CD14-positive monocyte (primary cell): ENCODE data around the gene SLIT3. TPM values are rescaled to one million over a fixed set of nuclear protein-coding genes. Genes with fewer than 3 reads are reported as not detected.

Source experiments
- DNase-seq, 3 donors: peaks; one replicate each; pipeline ENCODE4 v3.0.0-alpha.2; 2011 to 2022
- H2AFZ ChIP-seq: 2 replicates; pipeline ENCODE4 v1.6.0; 2012; ENCODE audit warnings: mild to moderate bottlenecking, low read depth, low read length, inconsistent platforms; ENCODE audit not compliant: insufficient read depth, poor library complexity, severe bottlenecking
- H3K27ac ChIP-seq, 2 donors: 1 replicate in 1 of 2; 2 replicates in 1 of 2; pipeline ENCODE4 v1.5.1; 2012 to 2013; ENCODE audit warnings: low read length in 2 of 2, control low read depth in 1 of 2, inconsistent platforms in 1 of 2, low read depth in 1 of 2, mild to moderate bottlenecking in 1 of 2
- H3K27me3 ChIP-seq, 2 donors: one replicate each; pipeline versions ENCODE4 v1.6.0 to v1.6.1; 2011 to 2013; ENCODE audit warnings: low read length in 2 of 2; ENCODE audit not compliant: control insufficient read depth in 2 of 2, insufficient read depth in 2 of 2
- H3K36me3 ChIP-seq, 2 donors: replicated peaks in 1 of 2; 1 replicate in 1 of 2; 2 replicates in 1 of 2; pipeline versions ENCODE4 v1.5.1 to v1.6.1; 2012 to 2013; ENCODE audit warnings: low read length in 2 of 2, control low read depth in 1 of 2, inconsistent platforms in 1 of 2, mild to moderate bottlenecking in 1 of 2; ENCODE audit not compliant: insufficient read depth in 2 of 2, control insufficient read depth in 1 of 2
- H3K4me1 ChIP-seq, 2 donors: 1 replicate in 1 of 2; 2 replicates in 1 of 2; pipeline versions ENCODE4 v1.5.1 to v1.6.1; 2012 to 2013; ENCODE audit warnings: low read length in 2 of 2, control low read depth in 1 of 2, inconsistent platforms in 1 of 2, mild to moderate bottlenecking in 1 of 2, moderate library complexity in 1 of 2; ENCODE audit not compliant: insufficient read depth in 2 of 2, control insufficient read depth in 1 of 2
- H3K4me2 ChIP-seq: replicated peaks from 2 replicates; pipeline ENCODE3; 2012; ENCODE audit warnings: low read length, moderate library complexity, mild to moderate bottlenecking; ENCODE audit not compliant: poor library complexity, severe bottlenecking; ENCODE audit errors: extremely low read depth
- H3K4me3 ChIP-seq, 3 experiments: fragments of 200-600 bp in 1 of 3; sonication (generic) in 1 of 3; replicated peaks in 1 of 3; 1 replicate in 2 of 3; 2 replicates in 1 of 3; pipeline ENCODE4 v1.5.1; 2011 to 2013; ENCODE audit warnings: low read length in 3 of 3, mild to moderate bottlenecking in 3 of 3, control low read depth in 2 of 3, low read depth in 2 of 3, inconsistent platforms in 1 of 3, moderate library complexity in 1 of 3
- H3K79me2 ChIP-seq: 2 replicates; pipeline ENCODE4 v1.6.0; 2012; ENCODE audit warnings: mild to moderate bottlenecking, control low read depth, inconsistent platforms, low read length, moderate library complexity; ENCODE audit not compliant: insufficient read depth
- H3K9ac ChIP-seq: 2 replicates; pipeline ENCODE4 v1.6.0; 2017; ENCODE audit warnings: low read length, mild to moderate bottlenecking; ENCODE audit not compliant: insufficient read depth, poor library complexity, severe bottlenecking
- H3K9me3 ChIP-seq, 2 donors: replicated peaks in 1 of 2; 1 replicate in 1 of 2; 2 replicates in 1 of 2; pipeline versions ENCODE4 v1.5.1 to v1.6.1; 2012 to 2013; ENCODE audit warnings: low read length in 2 of 2, control low read depth in 1 of 2; ENCODE audit not compliant: control insufficient read depth in 1 of 2, insufficient read depth in 1 of 2
- H4K20me1 ChIP-seq: 2 replicates; pipeline ENCODE4 v1.6.0; 2012; ENCODE audit warnings: mild to moderate bottlenecking, low read length, control low read depth, moderate library complexity; ENCODE audit not compliant: insufficient read depth
- H3K27ac Mint-ChIP-seq, 7 donors: one replicate each; pipeline ENCODE4 v1.8.0; 2020; ENCODE audit warnings: mild to moderate bottlenecking in 7 of 7, mixed read lengths in 7 of 7, moderate library complexity in 6 of 7, inconsistent platforms in 2 of 7
- H3K27me3 Mint-ChIP-seq, 3 donors: one replicate each; pipeline ENCODE4 v1.8.0; 2021 to 2022; ENCODE audit warnings: low read depth in 3 of 3, mild to moderate bottlenecking in 3 of 3, mixed read lengths in 3 of 3, moderate library complexity in 3 of 3, inconsistent platforms in 1 of 3
- H3K36me3 Mint-ChIP-seq, 2 donors: one replicate each; pipeline ENCODE4 v1.8.0; 2020; ENCODE audit warnings: mixed read lengths in 2 of 2, inconsistent platforms in 1 of 2, mild to moderate bottlenecking in 1 of 2
- H3K4me1 Mint-ChIP-seq: one replicate; pipeline ENCODE4 v1.8.0; 2020; ENCODE audit warnings: mild to moderate bottlenecking, mixed read lengths
- H3K4me3 Mint-ChIP-seq, 2 donors: one replicate each; pipeline ENCODE4 v1.8.0; 2020; ENCODE audit warnings: mild to moderate bottlenecking in 2 of 2, mixed read lengths in 2 of 2, moderate library complexity in 1 of 2
- H3K9me3 Mint-ChIP-seq, 7 donors: one replicate each; pipeline ENCODE4 v1.8.0; 2020 to 2022; ENCODE audit warnings: mixed read lengths in 7 of 7, mild to moderate bottlenecking in 6 of 7, moderate library complexity in 6 of 7, inconsistent platforms in 2 of 7
- WGBS: methylation state at CpG from one replicate; pipeline ENCODE4 v1.1.5; 2013; ENCODE audit warnings: missing lambda C conversion rate; ENCODE audit not compliant: insufficient coverage; 5-methylcytosine and 5-hydroxymethylcytosine counted together
- intact Hi-C, 2 donors: fragments of 100-400 bp; cut with micrococcal nuclease; formaldehyde crosslinking; loops; one replicate each; pipeline versions ENCODE4 v1.15.0 to v1.15.1; 2023
- polyA plus RNA-seq, 3 donors: library from polyadenylated mRNA; depleted of rRNA in 1 of 3; unstranded in 2 of 3; stranded (reverse) in 1 of 3; fragments of 300-500 nt in 2 of 3; fragments of >200 nt in 1 of 3; fragmentation: Illumina TruSeq in 2 of 3; gene quantifications; 1 replicate in 2 of 3; 2 replicates in 1 of 3; pipeline ENCODE4 v1.2.3, GENCODE V29; 2012 to 2021
- TF ChIP-seq, protein P1 (sequence below): fragments of 200-600 bp; IDR thresholded peaks from one replicate; pipeline ENCODE4 v1.8.0; 2022; ENCODE audit warnings: antibody characterized with exemption, mild to moderate bottlenecking

Gene SLIT3
- polyA plus RNA-seq, 3 donors: not detected

DNA sequence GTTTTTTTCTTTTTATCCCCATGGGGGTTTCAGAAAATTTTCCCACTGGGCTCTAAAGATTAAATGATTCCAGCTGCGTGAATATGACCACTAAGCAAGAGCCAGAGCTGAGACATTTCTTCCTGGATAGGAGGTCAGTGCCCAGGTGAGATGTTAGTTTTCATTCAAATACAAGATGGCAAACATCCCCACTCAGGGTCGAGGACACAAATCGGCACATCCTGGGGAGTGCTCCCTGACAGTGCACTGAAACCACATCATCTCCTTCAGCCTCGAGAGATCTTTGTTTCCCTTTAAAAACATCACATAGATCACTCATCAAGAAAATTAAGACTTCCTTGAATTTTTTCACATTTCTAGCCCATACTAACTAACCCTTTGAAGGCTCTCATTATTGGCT is 448.6 kb downstream of the SLIT3 start:
- Histone ChIP-seq H3K9me3 (no peaks in the 10 kb centered on the region), H3K4me2 (no peak overlapping the region), H2AFZ (no peak overlapping the region), H3K79me2 (no peaks in the 10 kb centered on the region), H4K20me1 (no peaks in the 10 kb centered on the region), H3K9ac (no peak overlapping the region), H3K27me3 (peaks cover 0 to 6% of the 10 kb centered on the region in 2 donors), H3K4me1 (no peaks in the 10 kb centered on the region), H3K4me3 (no peak overlapping the region), H3K27ac (no peak overlapping the region), H3K36me3 (no peaks in the 10 kb centered on the region)
- Mint-ChIP-seq H3K27ac (no peak overlapping the region), H3K4me3 (no peak overlapping the region), H3K27me3 (peaks cover 1 to 4% (median 3%) of the 10 kb centered on the region in 3 donors), H3K4me1 (peaks cover 7% of the 10 kb centered on the region), H3K36me3 (no peaks in the 10 kb centered on the region), H3K9me3 (no peaks in the 10 kb centered on the region)
- DNase-seq: no peak
- no CpG with 5 or more reads among the region's 4 CpGs for WGBS
- TF ChIP-seq, protein P1, sequence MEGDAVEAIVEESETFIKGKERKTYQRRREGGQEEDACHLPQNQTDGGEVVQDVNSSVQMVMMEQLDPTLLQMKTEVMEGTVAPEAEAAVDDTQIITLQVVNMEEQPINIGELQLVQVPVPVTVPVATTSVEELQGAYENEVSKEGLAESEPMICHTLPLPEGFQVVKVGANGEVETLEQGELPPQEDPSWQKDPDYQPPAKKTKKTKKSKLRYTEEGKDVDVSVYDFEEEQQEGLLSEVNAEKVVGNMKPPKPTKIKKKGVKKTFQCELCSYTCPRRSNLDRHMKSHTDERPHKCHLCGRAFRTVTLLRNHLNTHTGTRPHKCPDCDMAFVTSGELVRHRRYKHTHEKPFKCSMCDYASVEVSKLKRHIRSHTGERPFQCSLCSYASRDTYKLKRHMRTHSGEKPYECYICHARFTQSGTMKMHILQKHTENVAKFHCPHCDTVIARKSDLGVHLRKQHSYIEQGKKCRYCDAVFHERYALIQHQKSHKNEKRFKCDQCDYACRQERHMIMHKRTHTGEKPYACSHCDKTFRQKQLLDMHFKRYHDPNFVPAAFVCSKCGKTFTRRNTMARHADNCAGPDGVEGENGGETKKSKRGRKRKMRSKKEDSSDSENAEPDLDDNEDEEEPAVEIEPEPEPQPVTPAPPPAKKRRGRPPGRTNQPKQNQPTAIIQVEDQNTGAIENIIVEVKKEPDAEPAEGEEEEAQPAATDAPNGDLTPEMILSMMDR: no peak
- intact Hi-C loops: no loop called here

DNA sequence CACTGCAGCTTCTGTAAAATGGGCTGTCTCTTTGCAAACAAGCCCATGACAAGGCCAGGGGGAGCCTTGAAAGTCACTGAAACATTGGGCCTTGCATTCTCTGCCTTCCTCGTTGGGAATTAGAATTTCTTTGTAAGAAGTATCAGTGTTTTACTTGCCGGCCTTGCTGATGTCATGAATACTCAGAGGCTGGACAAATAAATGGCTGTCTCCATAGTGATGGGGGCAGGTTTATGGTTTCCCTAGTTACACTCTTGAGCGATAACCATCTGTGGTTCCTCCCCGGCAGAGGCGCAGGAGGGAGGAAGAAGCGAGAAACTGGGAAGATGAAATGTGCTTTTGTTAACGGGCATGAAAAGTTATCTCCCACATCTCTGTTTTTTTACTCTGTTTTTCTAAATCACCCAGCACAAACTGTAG is 449.0 kb downstream of the SLIT3 start:
- Mint-ChIP-seq H3K27me3 (peaks cover 1 to 3% (median 3%) of the 10 kb centered on the region in 3 donors), H3K36me3 (no peaks in the 10 kb centered on the region), H3K9me3 (no peaks in the 10 kb centered on the region), H3K27ac (no peak overlapping the region), H3K4me3 (no peak overlapping the region), H3K4me1 (peaks cover 7% of the 10 kb centered on the region)
- Histone ChIP-seq H3K9me3 (no peaks in the 10 kb centered on the region), H3K4me3 (no peak overlapping the region), H3K9ac (no peak overlapping the region), H3K27me3 (peaks cover 0 to 6% of the 10 kb centered on the region in 2 donors), H2AFZ (no peak overlapping the region), H3K79me2 (no peaks in the 10 kb centered on the region), H4K20me1 (no peaks in the 10 kb centered on the region), H3K27ac (no peak overlapping the region), H3K36me3 (no peaks in the 10 kb centered on the region), H3K4me1 (no peaks in the 10 kb centered on the region), H3K4me2 (no peak overlapping the region)
- TF ChIP-seq, protein P1: no peak
- DNase-seq: no peak
- intact Hi-C loops: no loop called here
- WGBS: 0% methylated on average over 2 of the region's 7 CpGs
